HG02852 (cell line): ENCODE data around the gene MRPS12.
"Not testable (repeated sequence)": the region's sequence is repeated elsewhere in the genome, so short reads cannot be mapped to it uniquely, and the experiment has no call there.

ENCODE experiments used
- ATAC-seq: cut with Tn5 transposase; IDR thresholded peaks from one replicate; pipeline ENCODE4 v1.9.1; 2021; ENCODE audit warnings: mild to moderate bottlenecking, moderate library complexity; ENCODE audit not compliant: unreplicated experiment

MRPS12 gene

GRCh38 chr19:38930776-38931520 lies at the start of gene MRPS12:
MRPS12 (plus strand) TSS chr19:38930944; CDS start chr19:38931295, 351 bp downstream.
- peak; percentile 92 for ATAC-seq

DNA sequence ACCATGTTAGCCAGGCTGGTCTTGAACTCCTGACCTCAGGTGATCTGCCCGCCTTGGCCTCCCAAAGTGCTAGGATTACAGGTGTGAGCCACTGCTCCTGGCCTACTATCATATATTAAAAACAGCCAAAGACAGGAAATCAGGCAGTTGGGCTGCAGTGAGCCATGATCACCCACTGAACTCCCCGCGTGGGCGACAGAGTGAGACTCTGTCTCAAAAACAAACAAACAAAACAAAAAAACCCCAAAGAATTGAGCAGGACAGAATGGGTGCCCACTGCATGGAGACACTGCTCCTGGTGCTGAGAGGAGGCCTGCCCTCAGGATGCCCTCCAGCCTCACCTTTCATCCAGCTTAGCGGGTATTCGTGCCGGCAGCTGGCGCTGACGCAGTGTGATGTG lies 47.5 kb upstream of the MRPS12 start:
- ATAC-seq: no peak

GRCh38 chr19:38884691-38885090 lies 46.1 kb upstream of the MRPS12 start:
- not testable (repeated sequence) for ATAC-seq

DNA sequence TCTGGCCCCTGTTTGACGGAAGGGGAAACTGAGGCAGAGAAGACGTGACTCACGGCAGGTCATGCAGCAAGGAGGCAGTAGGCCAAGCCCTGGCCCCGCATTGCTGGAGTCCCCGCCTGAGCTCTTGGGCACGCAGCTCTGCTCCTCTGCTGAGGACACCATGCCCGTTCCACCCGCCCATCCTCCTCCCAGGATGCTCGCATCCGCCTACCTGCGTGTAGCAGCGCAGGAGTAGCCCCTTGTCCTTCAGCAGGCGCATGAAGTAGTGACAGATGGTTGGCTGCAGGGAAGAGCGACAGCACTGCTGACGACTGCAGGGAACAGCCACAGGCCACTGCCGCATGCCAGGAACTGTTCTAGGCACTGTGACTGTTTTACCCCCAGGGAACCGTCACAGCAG lies 41.9 kb upstream of the MRPS12 start:
- ATAC-seq: no peak

GRCh38 chr19:38889803-38890202 lies 40.9 kb upstream of the MRPS12 start:
- ATAC-seq: no peak

- no peak for ATAC-seq
These were observed 40.1 kb upstream of the MRPS12 start for GRCh38 chr19:38890686-38891085.

GRCh38 chr19:38891771-38892170 lies 39.0 kb upstream of the MRPS12 start:
- ATAC-seq: no peak

DNA sequence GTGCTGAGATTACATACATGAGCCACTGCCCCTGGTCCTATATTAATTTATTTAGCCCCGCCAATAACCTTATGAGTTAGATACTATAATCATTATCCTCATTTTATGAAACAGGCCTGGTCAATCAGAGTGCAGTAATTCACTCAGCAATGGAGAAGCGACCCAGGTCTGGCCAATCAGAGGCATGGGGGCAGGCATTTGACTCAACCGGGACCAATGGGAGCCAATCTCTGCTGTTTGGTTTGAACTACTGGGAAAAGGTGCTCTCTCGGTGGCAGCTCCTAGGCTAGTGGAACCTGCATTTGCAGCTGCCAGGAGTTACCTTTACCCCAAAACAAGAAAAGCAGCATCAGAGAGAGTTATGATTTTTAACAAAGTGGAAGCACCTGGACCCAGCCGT lies 37.9 kb upstream of the MRPS12 start:
- no peak for ATAC-seq

GRCh38 chr19:38893341-38893771 lies 37.4 kb upstream of the MRPS12 start:
- no peak for ATAC-seq

DNA sequence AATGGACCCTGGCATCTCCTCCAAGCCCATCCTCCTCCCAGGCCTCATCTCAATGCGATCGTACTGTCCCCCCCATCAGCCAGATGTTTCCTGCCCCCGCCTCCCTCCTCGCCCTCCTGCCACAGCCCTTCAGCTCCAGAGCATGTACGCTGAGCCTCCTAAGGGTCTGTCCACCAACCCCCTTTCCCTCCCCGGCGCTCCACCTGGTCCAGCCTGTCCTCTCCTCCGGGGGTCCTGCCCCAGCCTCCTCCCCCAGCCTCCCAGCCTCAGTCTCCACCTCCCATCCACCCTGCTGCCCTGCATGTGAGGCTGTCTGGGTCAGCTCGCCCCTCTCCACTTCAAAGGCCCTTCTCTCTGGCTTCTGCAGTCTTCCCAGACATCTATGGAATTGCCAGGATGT lies 35.8 kb upstream of the MRPS12 start:
- no peak for ATAC-seq

DNA sequence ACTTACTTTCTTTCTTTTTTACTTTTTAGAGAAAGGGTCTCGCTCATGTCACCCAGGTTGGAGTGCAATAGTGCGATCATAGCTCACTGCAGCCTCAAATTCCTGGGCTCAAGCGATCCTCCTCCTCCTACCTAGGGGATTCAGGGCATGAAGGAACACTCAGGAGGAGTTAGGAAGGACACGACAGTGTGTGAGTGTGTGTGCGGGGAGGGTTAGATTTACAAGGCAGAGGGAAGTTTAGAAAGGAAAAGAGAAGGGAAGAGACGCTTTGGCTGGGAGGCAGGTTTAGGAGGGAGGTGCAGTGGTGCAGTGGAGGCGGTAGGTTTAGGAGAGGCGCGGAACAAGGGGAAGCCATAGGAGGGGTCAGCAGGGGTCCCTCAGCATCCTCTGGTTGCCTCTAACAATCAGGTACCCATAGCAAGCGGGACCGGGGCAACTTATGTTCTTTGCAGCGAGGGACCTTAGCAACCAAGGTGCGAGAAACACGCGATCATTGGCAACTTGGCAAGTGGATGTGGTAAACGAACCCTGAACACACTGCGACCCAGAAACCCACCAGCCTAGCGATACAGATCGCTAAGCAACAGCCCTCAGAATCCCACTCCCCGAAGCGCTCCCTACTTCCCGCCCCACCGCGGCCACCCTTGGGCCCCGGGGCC lies 31.8 kb upstream of the MRPS12 start:
- no peak for ATAC-seq

- peak; percentile 86 for ATAC-seq
These were observed 31.1 kb upstream of the MRPS12 start, which contains the start of the genes NFKBIB and SIRT2 for GRCh38 chr19:38899447-38900201. NFKBIB (plus strand) TSS chr19:38899969; CDS start chr19:38900033, 64 bp downstream. SIRT2 (minus strand) TSS chr19:38899618; CDS start chr19:38899521, 97 bp downstream.

DNA sequence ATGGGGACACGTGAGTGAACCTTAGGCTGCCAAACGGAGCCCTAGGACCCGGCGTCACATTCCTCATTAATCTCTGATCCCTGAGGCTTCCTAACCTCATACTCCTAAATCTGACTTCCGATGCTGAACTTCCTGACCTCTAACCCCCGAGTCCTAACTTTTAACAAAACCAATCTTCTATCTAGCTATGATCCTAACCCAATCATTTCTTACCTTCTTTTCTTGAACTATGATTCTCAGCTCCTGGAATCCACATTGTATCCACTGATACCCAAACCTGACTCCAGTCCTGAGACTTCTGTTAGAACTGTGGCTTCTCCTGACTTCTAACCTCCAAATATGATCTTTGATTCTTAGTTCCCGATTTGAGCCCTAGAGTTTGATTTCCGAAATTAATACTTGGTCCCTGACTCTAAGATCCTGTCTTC lies 30.5 kb upstream of the MRPS12 start:
- ATAC-seq: no peak

- ATAC-seq: no peak
These were observed 30.0 kb upstream of the MRPS12 start for GRCh38 chr19:38900743-38901190.

GRCh38 chr19:38901683-38902082 lies 29.1 kb upstream of the MRPS12 start:
- no peak for ATAC-seq

DNA sequence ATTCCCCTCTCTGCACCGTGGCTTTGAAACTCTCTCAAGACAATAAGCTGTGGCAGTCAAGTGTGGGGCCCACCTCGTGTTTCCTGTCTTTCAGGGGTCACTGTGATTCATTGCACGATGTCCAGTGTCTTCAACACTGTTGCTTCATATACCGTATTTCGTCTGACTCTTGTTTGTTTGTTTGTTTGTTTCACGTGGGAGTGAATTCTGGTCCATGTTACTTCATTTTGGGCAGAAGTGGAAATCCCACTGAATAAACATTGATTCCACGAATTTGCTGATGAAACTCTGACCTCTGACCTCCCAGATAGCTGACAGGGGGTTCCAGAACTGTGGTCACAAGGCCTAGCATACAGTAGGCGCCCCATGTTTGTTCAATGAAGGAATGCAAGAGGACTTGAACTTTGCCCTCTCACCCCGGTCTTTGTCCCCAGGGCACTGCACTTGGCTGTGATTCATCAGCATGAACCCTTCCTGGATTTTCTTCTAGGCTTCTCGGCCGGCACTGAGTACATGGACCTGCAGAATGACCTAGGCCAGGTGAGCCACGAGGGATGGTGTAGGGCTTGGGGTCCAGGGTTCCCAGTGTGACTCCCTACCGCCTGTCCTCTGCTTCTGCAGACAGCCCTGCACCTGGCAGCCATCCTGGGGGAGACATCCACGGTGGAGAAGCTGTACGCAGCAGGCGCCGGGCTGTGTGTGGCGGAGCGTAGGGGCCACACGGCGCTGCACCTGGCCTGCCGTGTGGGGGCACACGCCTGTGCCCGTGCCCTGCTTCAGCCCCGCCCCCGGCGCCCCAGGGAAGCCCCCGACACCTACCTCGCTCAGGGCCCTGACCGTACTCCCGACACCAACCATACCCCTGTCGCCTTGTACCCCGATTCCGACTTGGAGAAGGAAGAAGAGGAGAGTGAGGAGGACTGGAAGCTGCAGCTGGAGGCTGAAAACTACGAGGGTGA lies 25.9 kb upstream of the MRPS12 start:
- ATAC-seq: no peak

GRCh38 chr19:38905620-38906019 lies 25.1 kb upstream of the MRPS12 start:
- no peak for ATAC-seq

DNA sequence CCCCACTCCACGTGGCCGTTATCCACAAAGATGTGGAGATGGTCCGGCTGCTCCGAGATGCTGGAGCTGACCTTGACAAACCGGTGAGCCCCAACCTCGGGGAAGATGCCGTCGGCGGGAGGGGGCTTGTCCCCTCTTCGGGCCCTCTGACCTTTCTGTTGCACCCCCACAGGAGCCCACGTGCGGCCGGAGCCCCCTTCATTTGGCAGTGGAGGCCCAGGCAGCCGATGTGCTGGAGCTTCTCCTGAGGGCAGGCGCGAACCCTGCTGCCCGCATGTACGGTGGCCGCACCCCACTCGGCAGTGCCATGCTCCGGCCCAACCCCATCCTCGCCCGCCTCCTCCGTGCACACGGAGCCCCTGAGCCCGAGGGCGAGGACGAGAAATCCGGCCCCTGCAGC lies 23.5 kb upstream of the MRPS12 start:
- no peak for ATAC-seq

DNA sequence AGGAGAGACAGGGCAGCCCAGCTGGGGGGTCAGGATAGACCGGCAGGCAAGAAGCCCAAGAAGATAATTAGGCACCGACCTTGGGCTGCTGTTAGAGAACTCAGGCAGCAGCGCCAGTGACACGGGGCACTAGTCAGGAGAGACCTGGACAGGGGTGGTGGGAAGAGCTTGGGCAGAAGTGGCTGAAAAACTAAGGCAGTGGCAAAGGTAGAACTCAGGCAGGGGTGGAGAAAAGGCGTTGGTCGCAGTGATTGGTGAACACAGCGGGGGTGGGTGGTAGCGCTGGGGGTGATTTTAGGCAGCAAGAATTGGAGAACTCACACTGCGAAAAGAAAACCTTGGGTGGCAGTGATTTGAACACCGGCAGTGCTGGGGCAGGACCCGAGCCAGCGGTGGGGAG lies 23.1 kb upstream of the MRPS12 start:
- no peak for ATAC-seq

- no peak for ATAC-seq
These were observed 21.8 kb upstream of the MRPS12 start for GRCh38 chr19:38908911-38909310.
